HG03097 (cell line): ENCODE results near the gene VAC14.

Experiments
- ATAC-seq: cut with Tn5 transposase; IDR thresholded peaks from one replicate; pipeline ENCODE4 v1.9.1; 2021; ENCODE audit not compliant: unreplicated experiment, low FRiP score

The VAC14 gene

GRCh38 chr16:70729292-70729691 is 71.7 kb downstream of the VAC14 start:
- no peak for ATAC-seq

- ATAC-seq = no peak
Observed at GRCh38 chr16:70728150-70728549, 72.8 kb downstream of the VAC14 start.

GRCh38 chr16:70726892-70727361 is 74.0 kb downstream of the VAC14 start:
- ATAC-seq = no peak

- ATAC-seq = no peak
Observed at GRCh38 chr16:70725912-70726828, 74.8 kb downstream of the VAC14 start.

- ATAC-seq = no peak
Observed at GRCh38 chr16:70725024-70725911, 75.7 kb downstream of the VAC14 start.

GRCh38 chr16:70724146-70725023 is 76.6 kb downstream of the VAC14 start:
- no peak for ATAC-seq

- no peak for ATAC-seq
Observed at GRCh38 chr16:70723740-70724145, 77.2 kb downstream of the VAC14 start.

GRCh38 chr16:70721202-70721963 is 79.6 kb downstream of the VAC14 start:
- ATAC-seq = no peak

GRCh38 chr16:70720425-70721201 is 80.3 kb downstream of the VAC14 start:
- ATAC-seq = no peak

- no peak for ATAC-seq
Observed at GRCh38 chr16:70717065-70717464, 83.9 kb downstream of the VAC14 start.

- ATAC-seq = no peak
Observed at GRCh38 chr16:70715860-70716357, 85.0 kb downstream of the VAC14 start.

GRCh38 chr16:70715055-70715858 is 85.7 kb downstream of the VAC14 start:
- ATAC-seq = no peak

GRCh38 chr16:70714581-70715054 is 86.3 kb downstream of the VAC14 start:
- no peak for ATAC-seq

GRCh38 chr16:70713824-70714223 is 87.1 kb downstream of the VAC14 start:
- ATAC-seq = no peak

GRCh38 chr16:70713342-70713741 is 87.6 kb downstream of the VAC14 start:
- no peak for ATAC-seq

- ATAC-seq = no peak
Observed at GRCh38 chr16:70712942-70713341, 88.0 kb downstream of the VAC14 start.

GRCh38 chr16:70712359-70712758 is 88.6 kb downstream of the VAC14 start:
- ATAC-seq = no peak
